ENCODE measurements around the gene MYBPC3. TPM values are rescaled to one million over a fixed set of nuclear protein-coding genes. Genes with fewer than 3 reads are reported as not detected.

Gene MYBPC3
- total RNA-seq, 1 donor from 2014 or later: 0.06 TPM

DNA sequence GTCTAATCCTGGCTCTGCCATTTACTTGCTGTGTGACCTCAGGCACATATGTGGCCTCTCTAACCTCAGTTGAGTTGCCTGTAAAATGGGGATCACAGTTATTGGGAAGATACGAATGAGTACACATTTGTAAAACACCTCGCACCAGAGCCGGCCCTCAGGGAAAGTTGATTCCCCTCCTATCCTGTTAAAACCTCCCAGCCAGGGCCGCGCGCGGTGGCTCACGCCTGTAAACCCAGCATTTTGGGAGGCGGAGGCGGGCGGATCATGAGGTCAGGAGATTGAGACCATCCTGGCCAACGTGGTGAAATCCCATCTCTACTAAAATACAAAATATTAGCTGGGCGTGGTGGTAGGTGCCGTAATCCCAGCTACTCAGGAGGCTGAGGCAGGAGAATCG is 7.8 kb upstream of the MYBPC3 start:
- H2AFZ ChIP-seq (replicated peaks): no peak overlapping the region
- TF ChIP-seq EZH2phosphoT487 (IDR thresholded peaks at IDR 0.05): no peak
- TF ChIP-seq, protein P1, sequence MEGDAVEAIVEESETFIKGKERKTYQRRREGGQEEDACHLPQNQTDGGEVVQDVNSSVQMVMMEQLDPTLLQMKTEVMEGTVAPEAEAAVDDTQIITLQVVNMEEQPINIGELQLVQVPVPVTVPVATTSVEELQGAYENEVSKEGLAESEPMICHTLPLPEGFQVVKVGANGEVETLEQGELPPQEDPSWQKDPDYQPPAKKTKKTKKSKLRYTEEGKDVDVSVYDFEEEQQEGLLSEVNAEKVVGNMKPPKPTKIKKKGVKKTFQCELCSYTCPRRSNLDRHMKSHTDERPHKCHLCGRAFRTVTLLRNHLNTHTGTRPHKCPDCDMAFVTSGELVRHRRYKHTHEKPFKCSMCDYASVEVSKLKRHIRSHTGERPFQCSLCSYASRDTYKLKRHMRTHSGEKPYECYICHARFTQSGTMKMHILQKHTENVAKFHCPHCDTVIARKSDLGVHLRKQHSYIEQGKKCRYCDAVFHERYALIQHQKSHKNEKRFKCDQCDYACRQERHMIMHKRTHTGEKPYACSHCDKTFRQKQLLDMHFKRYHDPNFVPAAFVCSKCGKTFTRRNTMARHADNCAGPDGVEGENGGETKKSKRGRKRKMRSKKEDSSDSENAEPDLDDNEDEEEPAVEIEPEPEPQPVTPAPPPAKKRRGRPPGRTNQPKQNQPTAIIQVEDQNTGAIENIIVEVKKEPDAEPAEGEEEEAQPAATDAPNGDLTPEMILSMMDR (IDR thresholded peaks at IDR 0.05): no peak
- no peak for TF ChIP-seq EZH2 (IDR thresholded peaks at IDR 0.05)
- DNase-seq (ENCODE audit: low spot score): no peak

DNA sequence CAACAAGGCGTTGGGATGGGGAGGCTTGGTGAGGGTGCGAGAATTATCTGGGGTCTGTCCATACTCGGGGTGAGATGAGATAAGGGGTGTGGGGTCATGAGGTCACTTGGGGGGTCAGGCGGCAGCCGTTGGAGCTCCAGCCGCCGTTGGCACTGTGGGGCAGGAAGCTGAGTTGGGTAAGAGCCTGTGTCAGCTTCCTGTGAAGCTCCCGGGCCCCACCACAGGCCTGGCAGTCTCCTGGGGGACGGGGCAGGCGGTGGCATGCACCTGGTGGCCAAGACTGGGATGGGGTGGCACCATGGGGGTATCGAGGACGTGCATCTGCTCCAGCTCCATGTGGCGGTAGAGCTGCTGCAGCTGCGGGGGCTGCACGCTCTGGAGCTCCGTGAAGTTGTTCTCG is 7.1 kb upstream of the MYBPC3 start:
- Histone ChIP-seq H3F3A (ENCODE audit: low read depth) (peaks cover 21% of the 10 kb centered on the region), H3K9me3 (ENCODE audit: low read depth) (no peaks in the 10 kb centered on the region), H3K79me2 (ENCODE audit: low read depth) (no peaks in the 10 kb centered on the region), H3K36me3 (no peaks in the 10 kb centered on the region), H4K20me1 (ENCODE audit: low read depth) (no peaks in the 10 kb centered on the region), H3K4me3 (no peak overlapping the region), H3K27me3 (no peaks in the 10 kb centered on the region), H3K4me1 (peaks cover 2% of the 10 kb centered on the region), H2AFZ (replicated peaks) (no peak overlapping the region), H3K4me2 (no peak overlapping the region), H3K9ac (no peak overlapping the region), H3K27ac (no peak overlapping the region)
- H3K4me3 Mint-ChIP-seq: no peak overlapping the region
- peak overlapping the region; percentile 73 for H3K27ac Mint-ChIP-seq
- TF ChIP-seq EZH2 (IDR thresholded peaks at IDR 0.05): no peak
- H3K9me3 Mint-ChIP-seq: no peaks in the 10 kb centered on the region
- H3K27me3 Mint-ChIP-seq (ENCODE audit: insufficient read depth, low read depth): peaks cover 2% of the 10 kb centered on the region
- no peaks in the 10 kb centered on the region for H3K36me3 Mint-ChIP-seq
- DNase-seq (ENCODE audit: low spot score): no peak
- peaks cover 3% of the 10 kb centered on the region for H3K4me1 Mint-ChIP-seq

More for the DNA sequence above, 7.8 kb upstream of the MYBPC3 start:
- no peak overlapping the region for H3K4me3 Mint-ChIP-seq
- no peaks in the 10 kb centered on the region for H3K36me3 Mint-ChIP-seq
- no peaks in the 10 kb centered on the region for H3K27me3 ChIP-seq
- no peak overlapping the region for H3K4me3 ChIP-seq
- peaks cover 2% of the 10 kb centered on the region for H3K27me3 Mint-ChIP-seq (ENCODE audit: insufficient read depth, low read depth)
- no peak overlapping the region for H3K27ac ChIP-seq
- H3F3A ChIP-seq (ENCODE audit: low read depth): peaks cover 21% of the 10 kb centered on the region
- no peaks in the 10 kb centered on the region for H3K9me3 ChIP-seq (ENCODE audit: low read depth)
- no peaks in the 10 kb centered on the region for H3K36me3 ChIP-seq
- no peak overlapping the region for H3K9ac ChIP-seq
- H3K4me1 ChIP-seq: no peaks in the 10 kb centered on the region
- H3K27ac Mint-ChIP-seq: no peak overlapping the region
- no peak overlapping the region for H3K4me2 ChIP-seq
- H3K79me2 ChIP-seq (ENCODE audit: low read depth): no peaks in the 10 kb centered on the region
- peaks cover 2% of the 10 kb centered on the region for H3K4me1 Mint-ChIP-seq
- no peaks in the 10 kb centered on the region for H3K9me3 Mint-ChIP-seq
- H4K20me1 ChIP-seq (ENCODE audit: low read depth): no peaks in the 10 kb centered on the region

DNA sequence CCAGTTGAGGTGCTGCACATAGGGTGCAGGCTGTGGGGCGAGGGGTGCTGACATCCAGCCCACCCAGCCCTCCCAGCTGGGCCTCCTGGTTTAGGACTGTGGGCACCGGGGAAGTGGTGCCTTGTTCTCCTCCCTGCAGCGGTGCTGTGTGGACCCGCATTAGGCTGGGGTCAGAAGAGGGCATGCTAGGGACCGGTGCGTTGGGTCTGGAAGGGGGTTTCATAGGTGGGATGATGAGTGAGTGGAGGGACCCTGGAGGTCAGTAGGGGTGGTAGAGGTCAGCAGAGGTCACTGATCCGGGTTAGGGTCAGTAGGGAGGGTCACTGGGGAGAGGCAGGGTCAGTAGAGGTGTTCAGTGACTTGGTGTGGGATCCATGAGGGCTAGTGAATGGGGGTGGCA is 6.7 kb upstream of the MYBPC3 start:
- no peak overlapping the region for H3K4me3 ChIP-seq
- H2AFZ ChIP-seq (replicated peaks): no peak overlapping the region
- Mint-ChIP-seq H3K36me3 (no peaks in the 10 kb centered on the region), H3K4me3 (no peak overlapping the region), H3K27ac (peak overlapping the region; percentile 73), H3K9me3 (no peaks in the 10 kb centered on the region), H3K27me3 (ENCODE audit: insufficient read depth, low read depth) (peaks cover 2% of the 10 kb centered on the region), H3K4me1 (peaks cover 3% of the 10 kb centered on the region)
- H3K27me3 ChIP-seq: no peaks in the 10 kb centered on the region
- no peak for DNase-seq (ENCODE audit: low spot score)
- H3K27ac ChIP-seq: no peak overlapping the region
- TF ChIP-seq EZH2phosphoT487 (IDR thresholded peaks at IDR 0.05) (no peak), EZH2 (IDR thresholded peaks at IDR 0.05) (no peak)
- TF ChIP-seq, protein P1 (IDR thresholded peaks at IDR 0.05): no peak
- no peak overlapping the region for H3K9ac ChIP-seq
- H3K36me3 ChIP-seq: no peaks in the 10 kb centered on the region
- peaks cover 25% of the 10 kb centered on the region for H3F3A ChIP-seq (ENCODE audit: low read depth)
- no peak overlapping the region for H3K4me2 ChIP-seq
- no peaks in the 10 kb centered on the region for H3K9me3 ChIP-seq (ENCODE audit: low read depth)
- H4K20me1 ChIP-seq (ENCODE audit: low read depth): no peaks in the 10 kb centered on the region
- peaks cover 3% of the 10 kb centered on the region for H3K4me1 ChIP-seq
- H3K79me2 ChIP-seq (ENCODE audit: low read depth): no peaks in the 10 kb centered on the region

DNA sequence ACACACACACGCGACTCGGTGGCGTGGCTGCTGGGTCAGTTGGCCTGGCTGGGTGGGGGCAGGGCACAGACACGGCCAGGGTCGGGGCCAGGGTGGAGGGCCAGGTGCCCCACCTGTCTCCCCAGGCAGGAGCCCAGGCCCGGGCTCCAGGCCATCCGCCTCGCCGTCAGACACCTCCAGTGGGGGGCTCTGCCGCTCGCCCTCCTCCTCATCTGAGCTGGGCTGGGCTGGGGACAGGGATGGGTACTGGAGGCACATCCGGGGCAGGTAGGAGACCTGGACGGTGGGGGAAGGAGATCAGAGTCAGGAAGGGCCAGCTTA is 6.2 kb upstream of the MYBPC3 start:
- Histone ChIP-seq H3K27me3 (no peaks in the 10 kb centered on the region), H3K4me3 (no peak overlapping the region), H3K4me2 (no peak overlapping the region), H3K27ac (no peak overlapping the region), H3K9me3 (ENCODE audit: low read depth) (no peaks in the 10 kb centered on the region), H3F3A (ENCODE audit: low read depth) (peaks cover 25% of the 10 kb centered on the region), H2AFZ (replicated peaks) (no peak overlapping the region), H3K9ac (no peak overlapping the region), H3K79me2 (ENCODE audit: low read depth) (no peaks in the 10 kb centered on the region), H3K36me3 (no peaks in the 10 kb centered on the region), H3K4me1 (peaks cover 3% of the 10 kb centered on the region), H4K20me1 (ENCODE audit: low read depth) (no peaks in the 10 kb centered on the region)
- peaks cover 2% of the 10 kb centered on the region for H3K27me3 Mint-ChIP-seq (ENCODE audit: insufficient read depth, low read depth)
- H3K4me1 Mint-ChIP-seq: peaks cover 3% of the 10 kb centered on the region
- DNase-seq (ENCODE audit: low spot score): no peak
- no peak overlapping the region for H3K4me3 Mint-ChIP-seq
- no peaks in the 10 kb centered on the region for H3K9me3 Mint-ChIP-seq
- H3K27ac Mint-ChIP-seq: no peak overlapping the region
- TF ChIP-seq EZH2 (IDR thresholded peaks at IDR 0.05) (no peak), EZH2phosphoT487 (IDR thresholded peaks at IDR 0.05) (no peak)
- TF ChIP-seq, protein P1 (IDR thresholded peaks at IDR 0.05): no peak
- no peaks in the 10 kb centered on the region for H3K36me3 Mint-ChIP-seq
